GM21447 (cell line): ENCODE data around the gene KLHL12.

ENCODE experiments used
- ATAC-seq: cut with Tn5 transposase; IDR thresholded peaks from one replicate; pipeline ENCODE4 v1.9.1; 2021; ENCODE audit not compliant: unreplicated experiment

The KLHL12 gene

GRCh38 chr1:202844259-202844658, 82.8 kb downstream of the KLHL12 start:
- no peak for ATAC-seq

DNA sequence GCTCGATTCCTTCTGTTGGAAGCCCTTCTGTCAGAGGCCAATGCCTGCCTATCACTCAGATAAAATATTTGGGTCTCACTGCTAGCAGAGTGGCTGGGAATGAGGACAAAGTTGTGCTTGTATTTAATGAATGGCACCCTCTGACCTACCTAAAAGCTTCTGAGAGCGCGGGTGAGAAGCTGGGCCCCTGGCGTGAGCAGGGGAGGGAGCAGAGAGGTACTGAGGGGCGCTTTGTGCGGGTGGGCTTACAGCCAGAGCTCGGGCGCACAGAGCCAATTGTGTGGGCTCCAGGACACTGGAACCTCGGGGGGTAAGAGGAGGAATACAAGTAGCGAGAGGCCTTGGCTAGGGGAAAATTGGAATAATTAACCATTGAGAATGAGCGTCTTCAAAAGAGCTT, 84.0 kb downstream of the KLHL12 start:
- no peak for ATAC-seq
